Esophagus squamous epithelium (tissue), 4 donors: ENCODE results near the gene KANSL2.

ENCODE experiments used
- POLR2A ChIP-seq, 4 donors: fragments of 450-650 bp; IDR thresholded peaks; one replicate each; pipeline ENCODE4 v1.6.1; 2017; ENCODE audit warnings: antibody characterized with exemption in 4 of 4, mild to moderate bottlenecking in 4 of 4, moderate library complexity in 3 of 4
- TF ChIP-seq, protein P1 (sequence below), 6 experiments: fragments of 450-650 bp in 4 of 6; fragments of 200-600 bp in 2 of 6; sonication (generic) in 2 of 6; IDR thresholded peaks; one replicate each; pipeline ENCODE4 v1.5.1; 2016 to 2019; ENCODE audit warnings: antibody characterized with exemption in 6 of 6, mild to moderate bottlenecking in 4 of 6, moderate library complexity in 4 of 6

DNA sequence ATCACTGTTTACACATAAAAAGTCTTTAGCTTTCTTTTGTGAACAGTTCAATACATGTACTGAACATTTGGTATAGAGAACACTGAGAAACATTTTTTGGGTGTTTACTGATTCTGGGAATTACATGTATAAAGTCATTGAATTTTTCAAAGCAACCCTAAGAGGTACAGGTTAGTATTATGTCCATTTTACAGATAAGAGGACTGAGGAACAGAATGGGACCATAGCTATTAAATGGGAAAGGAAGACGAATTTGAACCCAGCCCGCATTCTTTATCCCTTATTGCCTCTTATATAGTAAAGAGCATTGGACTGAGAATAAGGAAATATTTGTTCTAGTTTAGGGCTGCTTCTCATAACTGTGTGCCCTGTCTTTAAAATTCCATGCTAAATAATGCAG is 889 bp upstream of the KANSL2 start:
- TF ChIP-seq, protein P1, sequence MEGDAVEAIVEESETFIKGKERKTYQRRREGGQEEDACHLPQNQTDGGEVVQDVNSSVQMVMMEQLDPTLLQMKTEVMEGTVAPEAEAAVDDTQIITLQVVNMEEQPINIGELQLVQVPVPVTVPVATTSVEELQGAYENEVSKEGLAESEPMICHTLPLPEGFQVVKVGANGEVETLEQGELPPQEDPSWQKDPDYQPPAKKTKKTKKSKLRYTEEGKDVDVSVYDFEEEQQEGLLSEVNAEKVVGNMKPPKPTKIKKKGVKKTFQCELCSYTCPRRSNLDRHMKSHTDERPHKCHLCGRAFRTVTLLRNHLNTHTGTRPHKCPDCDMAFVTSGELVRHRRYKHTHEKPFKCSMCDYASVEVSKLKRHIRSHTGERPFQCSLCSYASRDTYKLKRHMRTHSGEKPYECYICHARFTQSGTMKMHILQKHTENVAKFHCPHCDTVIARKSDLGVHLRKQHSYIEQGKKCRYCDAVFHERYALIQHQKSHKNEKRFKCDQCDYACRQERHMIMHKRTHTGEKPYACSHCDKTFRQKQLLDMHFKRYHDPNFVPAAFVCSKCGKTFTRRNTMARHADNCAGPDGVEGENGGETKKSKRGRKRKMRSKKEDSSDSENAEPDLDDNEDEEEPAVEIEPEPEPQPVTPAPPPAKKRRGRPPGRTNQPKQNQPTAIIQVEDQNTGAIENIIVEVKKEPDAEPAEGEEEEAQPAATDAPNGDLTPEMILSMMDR (IDR thresholded peaks at IDR 0.05), result no peak
- TF ChIP-seq POLR2A (IDR thresholded peaks at IDR 0.05), result no peak
